HG02588 (cell line): Measurements from ENCODE around the gene MDK.

Experiments used
- ATAC-seq: cut with Tn5 transposase; IDR thresholded peaks from one replicate; pipeline ENCODE4 v1.9.1; 2021; ENCODE audit warnings: mild to moderate bottlenecking, moderate library complexity; ENCODE audit not compliant: unreplicated experiment

The MDK gene

GRCh38 chr11:46381819-46382645 is 563 bp downstream of the MDK start:
- ATAC-seq, result no peak

GRCh38 chr11:46382646-46383403 is 1.4 kb downstream of the MDK start:
- ATAC-seq, result no peak

GRCh38 chr11:46383404-46383758 is 1.9 kb downstream of the MDK start:
- no peak for ATAC-seq

GRCh38 chr11:46383974-46384701 is 2.7 kb downstream of the MDK start:
- ATAC-seq, result no peak

GRCh38 chr11:46385169-46386004 is 3.9 kb downstream of the MDK start:
- ATAC-seq, result no peak

GRCh38 chr11:46386005-46386578 is 4.6 kb downstream of the MDK start:
- ATAC-seq, result no peak

GRCh38 chr11:46386674-46387073 is 5.2 kb downstream of the MDK start:
- no peak for ATAC-seq

- no peak for ATAC-seq
Observed at GRCh38 chr11:46387456-46387855, 6.0 kb downstream of the MDK start.

GRCh38 chr11:46387919-46388618 is 6.6 kb downstream of the MDK start:
- no peak for ATAC-seq

GRCh38 chr11:46388619-46389449 is 7.4 kb downstream of the MDK start:
- ATAC-seq, result no peak

GRCh38 chr11:46389450-46390330 is 8.2 kb downstream of the MDK start:
- peak; percentile 42 for ATAC-seq

- ATAC-seq, result no peak
Observed at GRCh38 chr11:46390331-46391171, 9.1 kb downstream of the MDK start.

- ATAC-seq, result no peak
Observed at GRCh38 chr11:46391186-46391577, 9.7 kb downstream of the MDK start.

GRCh38 chr11:46391578-46392420 is 10.3 kb downstream of the MDK start, which contains the start of gene CHRM4:
CHRM4 (minus strand) TSS chr11:46391776; CDS start chr11:46386557, 5,219 bp downstream.
- peak; percentile 11 for ATAC-seq

GRCh38 chr11:46392421-46393230 is 11.2 kb downstream of the MDK start:
- ATAC-seq, result peak; percentile 61
